ENCODE results near the gene CBLB.

Gene CBLB

DNA sequence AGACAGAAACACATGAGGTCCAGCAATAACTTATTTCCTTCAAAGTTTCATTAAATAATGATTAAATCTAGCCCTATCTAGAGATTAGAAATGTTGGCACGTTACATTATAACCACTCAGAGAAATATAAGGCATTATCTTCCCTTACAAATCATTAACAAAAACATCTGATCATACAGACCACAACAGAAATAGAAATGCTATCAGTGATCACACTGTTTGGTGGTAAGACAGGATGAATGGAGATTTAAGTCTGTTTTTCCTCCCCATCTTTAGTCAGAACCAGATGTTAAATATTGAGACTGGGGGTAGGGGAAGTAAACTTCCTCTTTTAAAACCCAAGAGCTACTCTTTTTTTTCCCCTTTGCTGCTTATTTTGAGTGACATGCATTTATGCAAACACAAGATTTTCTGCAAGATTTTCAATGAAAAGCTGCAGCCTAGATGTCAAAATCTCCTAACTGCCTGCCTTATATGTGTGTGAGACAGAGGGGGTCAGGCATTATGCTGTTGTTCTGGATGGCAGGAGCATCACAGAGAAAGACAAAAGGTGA, 70.4 kb downstream of the CBLB start:
- Histone ChIP-seq H3K27ac (replicated peaks; ENCODE audit: low read length) (no peak overlapping the region), H3K4me3 (ENCODE audit: low read length in 2 of 2) (no peak overlapping the region), H2BK15ac (ENCODE audit: low read length) (no peak overlapping the region), H2AK5ac (ENCODE audit: low read depth, low read length) (no peak overlapping the region), H3K9ac (ENCODE audit: low read depth, low read length, poor library complexity) (no peak overlapping the region), H3K36me3 (replicated peaks in 1 of 2; ENCODE audit: control insufficient read depth in 2 of 2, insufficient read depth in 2 of 2, low read length in 2 of 2) (no peaks in the 10 kb centered on the region), H3K4ac (ENCODE audit: low read length) (no peak overlapping the region), H3K9me3 (replicated peaks in 1 of 2; ENCODE audit: control insufficient read depth in 2 of 2, insufficient read depth in 1 of 2, low read depth in 1 of 2, low read length in 2 of 2) (peaks cover 0 to 5% of the 10 kb centered on the region in 2 donors), H3K27me3 (ENCODE audit: control insufficient read depth in 3 of 3, insufficient read depth in 3 of 3, low read depth in 1 of 3, low read length in 3 of 3) (no peaks in the 10 kb centered on the region), H3K79me1 (ENCODE audit: low read depth, low read length) (no peaks in the 10 kb centered on the region), H4K8ac (ENCODE audit: low read depth, low read length) (no peak overlapping the region), H3K4me1 (ENCODE audit: control insufficient read depth in 2 of 2, insufficient read depth in 1 of 2, low read depth in 1 of 2, low read length in 2 of 2) (peaks cover 0 to 3% of the 10 kb centered on the region in 2 donors), H4K91ac (ENCODE audit: low read depth, low read length, poor library complexity) (no peak overlapping the region), H2BK5ac (ENCODE audit: low read length) (no peak overlapping the region), H2BK120ac (ENCODE audit: low read depth, low read length) (no peak overlapping the region), H3K14ac (ENCODE audit: low read length) (no peak overlapping the region), H2BK12ac (ENCODE audit: low read length) (no peak overlapping the region), H3K4me2 (ENCODE audit: insufficient read depth, low read length, poor library complexity, severe bottlenecking) (no peak overlapping the region), H2AFZ (ENCODE audit: low read length) (no peak overlapping the region), H3K18ac (ENCODE audit: low read length) (no peak overlapping the region), H3K23ac (ENCODE audit: low read depth, low read length, poor library complexity) (no peak overlapping the region)
- WGBS, 2 donors (ENCODE audit: extremely low coverage in 2 of 2, insufficient read length in 2 of 2, insufficient replicate concordance in 1 of 2) = no CpG with 5 or more reads among the region's 1 CpG
- DNase-seq (ENCODE audit: low spot score) = peak; percentile 23

DNA sequence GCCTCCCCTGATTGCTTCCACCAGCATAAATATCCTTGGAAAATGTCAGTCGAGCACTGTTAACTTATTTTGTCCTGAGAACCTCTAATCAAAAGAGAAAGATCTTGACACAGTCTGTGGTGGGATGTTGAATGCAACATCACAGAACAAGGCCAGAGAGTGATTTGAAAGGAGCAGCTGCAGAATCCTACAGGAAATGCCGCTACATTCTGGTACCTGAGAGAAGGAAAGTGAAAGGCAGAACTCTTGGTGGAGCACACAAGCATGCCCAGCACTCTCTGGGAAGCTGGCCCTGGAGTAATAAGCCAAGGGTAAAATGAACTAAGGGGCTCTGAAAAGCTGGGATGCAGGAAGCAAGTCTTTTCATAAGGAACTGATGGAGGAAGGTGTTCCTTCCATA, 75.8 kb downstream of the CBLB start:
- Histone ChIP-seq H3K4me1 (ENCODE audit: control insufficient read depth in 2 of 2, insufficient read depth in 1 of 2, low read depth in 1 of 2, low read length in 2 of 2) (peaks cover 0 to 6% of the 10 kb centered on the region in 2 donors), H3K18ac (ENCODE audit: low read length) (no peak overlapping the region), H3K4me3 (ENCODE audit: low read length in 2 of 2) (no peak overlapping the region), H3K36me3 (replicated peaks in 1 of 2; ENCODE audit: control insufficient read depth in 2 of 2, insufficient read depth in 2 of 2, low read length in 2 of 2) (no peaks in the 10 kb centered on the region), H2BK15ac (ENCODE audit: low read length) (no peak overlapping the region), H3K4ac (ENCODE audit: low read length) (no peak overlapping the region), H3K9ac (ENCODE audit: low read depth, low read length, poor library complexity) (no peak overlapping the region), H2BK5ac (ENCODE audit: low read length) (no peak overlapping the region), H3K23ac (ENCODE audit: low read depth, low read length, poor library complexity) (no peak overlapping the region), H3K79me1 (ENCODE audit: low read depth, low read length) (no peaks in the 10 kb centered on the region), H3K9me3 (replicated peaks in 1 of 2; ENCODE audit: control insufficient read depth in 2 of 2, insufficient read depth in 1 of 2, low read depth in 1 of 2, low read length in 2 of 2) (peaks cover 0 to 5% of the 10 kb centered on the region in 2 donors), H2BK120ac (ENCODE audit: low read depth, low read length) (no peak overlapping the region), H3K27ac (replicated peaks; ENCODE audit: low read length) (no peak overlapping the region), H3K27me3 (ENCODE audit: control insufficient read depth in 3 of 3, insufficient read depth in 3 of 3, low read depth in 1 of 3, low read length in 3 of 3) (no peaks in the 10 kb centered on the region), H2AFZ (ENCODE audit: low read length) (no peak overlapping the region), H2BK12ac (ENCODE audit: low read length) (no peak overlapping the region), H2AK5ac (ENCODE audit: low read depth, low read length) (no peak overlapping the region), H4K91ac (ENCODE audit: low read depth, low read length, poor library complexity) (no peak overlapping the region), H3K4me2 (ENCODE audit: insufficient read depth, low read length, poor library complexity, severe bottlenecking) (no peak overlapping the region), H4K8ac (ENCODE audit: low read depth, low read length) (no peak overlapping the region), H3K14ac (ENCODE audit: low read length) (no peak overlapping the region)
- DNase-seq (ENCODE audit: low spot score) = no peak
- WGBS, 2 donors (ENCODE audit: extremely low coverage in 2 of 2, insufficient read length in 2 of 2, insufficient replicate concordance in 1 of 2) = no CpG with 5 or more reads among the region's 2 CpGs

DNA sequence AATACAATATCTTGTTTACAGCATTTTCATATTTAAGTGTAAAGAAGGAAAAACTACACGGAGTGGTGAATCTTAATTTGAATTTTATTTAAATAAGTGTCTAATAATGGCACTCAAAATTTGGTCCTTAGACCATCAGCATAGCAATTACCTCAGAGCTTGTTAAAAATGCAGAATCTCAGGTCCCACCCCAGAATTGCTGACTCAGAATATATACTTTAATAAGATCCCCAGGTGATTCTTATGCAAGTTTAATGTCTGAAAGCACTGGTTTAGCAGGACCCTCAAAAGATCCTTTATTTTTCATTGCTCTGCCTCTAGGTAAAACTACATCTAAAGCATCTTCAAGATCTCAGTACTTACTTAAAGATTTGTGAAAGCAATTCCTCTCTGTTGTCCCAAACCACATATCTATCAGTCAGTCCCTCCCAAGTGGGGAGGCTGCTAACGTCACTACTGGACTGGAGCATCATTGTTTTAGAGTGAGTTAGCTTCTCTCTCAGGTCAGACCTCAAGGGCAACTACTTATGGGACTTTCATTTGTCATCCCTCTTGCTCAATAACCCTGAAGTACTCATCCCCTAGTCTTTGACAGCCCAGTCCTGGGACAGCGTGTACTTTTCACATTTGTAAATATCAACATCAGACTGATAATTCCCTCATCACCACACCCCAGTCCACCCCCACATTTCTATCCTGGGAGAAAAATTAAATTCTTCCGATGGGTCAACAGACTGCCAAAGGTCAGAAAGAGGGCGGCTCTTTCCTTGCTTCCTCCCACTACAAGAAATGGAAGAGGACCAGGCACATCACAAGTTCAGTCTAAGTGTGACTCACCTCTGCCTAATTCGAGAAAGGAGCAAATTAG, 76.7 kb downstream of the CBLB start:
- H2AFZ ChIP-seq (ENCODE audit: low read length) = no peak overlapping the region
- H3K4me2 ChIP-seq (ENCODE audit: insufficient read depth, low read length, poor library complexity, severe bottlenecking) = no peak overlapping the region
- H3K4me1 ChIP-seq (ENCODE audit: control insufficient read depth in 2 of 2, insufficient read depth in 1 of 2, low read depth in 1 of 2, low read length in 2 of 2) = peaks cover 0 to 5% of the 10 kb centered on the region in 2 donors
- H3K36me3 ChIP-seq (replicated peaks in 1 of 2; ENCODE audit: control insufficient read depth in 2 of 2, insufficient read depth in 2 of 2, low read length in 2 of 2) = no peaks in the 10 kb centered on the region
- H3K27me3 ChIP-seq (ENCODE audit: control insufficient read depth in 3 of 3, insufficient read depth in 3 of 3, low read depth in 1 of 3, low read length in 3 of 3) = no peaks in the 10 kb centered on the region
- H3K14ac ChIP-seq (ENCODE audit: low read length) = no peak overlapping the region
- no peak overlapping the region for H2BK5ac ChIP-seq (ENCODE audit: low read length)
- H3K9me3 ChIP-seq (replicated peaks in 1 of 2; ENCODE audit: control insufficient read depth in 2 of 2, insufficient read depth in 1 of 2, low read depth in 1 of 2, low read length in 2 of 2) = peaks cover 0 to 5% of the 10 kb centered on the region in 2 donors
- no peak overlapping the region for H3K23ac ChIP-seq (ENCODE audit: low read depth, low read length, poor library complexity)
- no peak overlapping the region for H3K18ac ChIP-seq (ENCODE audit: low read length)
- no CpG with 5 or more reads among the region's 6 CpGs for WGBS, 2 donors (ENCODE audit: extremely low coverage in 2 of 2, insufficient read length in 2 of 2, insufficient replicate concordance in 1 of 2)
- no peak overlapping the region for H2BK15ac ChIP-seq (ENCODE audit: low read length)
- H2BK120ac ChIP-seq (ENCODE audit: low read depth, low read length) = no peak overlapping the region
- H3K4me3 ChIP-seq (ENCODE audit: low read length in 2 of 2) = no peak overlapping the region
- no peaks in the 10 kb centered on the region for H3K79me1 ChIP-seq (ENCODE audit: low read depth, low read length)
- H2BK12ac ChIP-seq (ENCODE audit: low read length) = no peak overlapping the region
- no peak overlapping the region for H2AK5ac ChIP-seq (ENCODE audit: low read depth, low read length)
- no peak overlapping the region for H3K27ac ChIP-seq (replicated peaks; ENCODE audit: low read length)
- no peak overlapping the region for H3K4ac ChIP-seq (ENCODE audit: low read length)
- no peak overlapping the region for H4K91ac ChIP-seq (ENCODE audit: low read depth, low read length, poor library complexity)
- H4K8ac ChIP-seq (ENCODE audit: low read depth, low read length) = no peak overlapping the region
- no peak overlapping the region for H3K9ac ChIP-seq (ENCODE audit: low read depth, low read length, poor library complexity)
- DNase-seq (ENCODE audit: low spot score) = no peak

DNA sequence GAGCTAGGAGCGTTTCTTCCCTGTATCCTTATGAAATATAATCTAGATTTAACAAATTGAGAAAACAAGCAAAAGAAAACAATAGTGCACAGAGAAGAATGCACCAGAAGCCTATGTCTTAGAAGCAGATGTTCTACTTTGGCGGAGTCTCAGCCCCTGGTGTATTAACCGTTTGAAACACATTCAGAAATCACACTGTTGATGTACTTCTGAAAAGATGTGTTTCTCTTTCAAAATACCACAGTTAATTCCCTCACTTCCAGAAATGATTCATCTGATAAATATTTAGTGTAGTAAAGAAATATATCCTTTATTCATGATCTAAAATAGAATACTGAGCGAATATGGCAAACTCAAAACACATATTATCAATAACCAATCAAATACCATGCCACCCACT, 77.7 kb downstream of the CBLB start:
- no peak overlapping the region for H2BK5ac ChIP-seq (ENCODE audit: low read length)
- H2AK5ac ChIP-seq (ENCODE audit: low read depth, low read length) = no peak overlapping the region
- H3K23ac ChIP-seq (ENCODE audit: low read depth, low read length, poor library complexity) = no peak overlapping the region
- H3K9ac ChIP-seq (ENCODE audit: low read depth, low read length, poor library complexity) = no peak overlapping the region
- H3K4ac ChIP-seq (ENCODE audit: low read length) = no peak overlapping the region
- H3K4me2 ChIP-seq (ENCODE audit: insufficient read depth, low read length, poor library complexity, severe bottlenecking) = no peak overlapping the region
- no peak overlapping the region for H4K8ac ChIP-seq (ENCODE audit: low read depth, low read length)
- H2BK120ac ChIP-seq (ENCODE audit: low read depth, low read length) = no peak overlapping the region
- no peaks in the 10 kb centered on the region for H3K27me3 ChIP-seq (ENCODE audit: control insufficient read depth in 3 of 3, insufficient read depth in 3 of 3, low read depth in 1 of 3, low read length in 3 of 3)
- H3K18ac ChIP-seq (ENCODE audit: low read length) = no peak overlapping the region
- no peaks in the 10 kb centered on the region for H3K36me3 ChIP-seq (replicated peaks in 1 of 2; ENCODE audit: control insufficient read depth in 2 of 2, insufficient read depth in 2 of 2, low read length in 2 of 2)
- WGBS, 2 donors (ENCODE audit: extremely low coverage in 2 of 2, insufficient read length in 2 of 2, insufficient replicate concordance in 1 of 2) = no CpG with 5 or more reads among the region's 4 CpGs
- H3K14ac ChIP-seq (ENCODE audit: low read length) = no peak overlapping the region
- H2AFZ ChIP-seq (ENCODE audit: low read length) = no peak overlapping the region
- no peak overlapping the region for H3K4me3 ChIP-seq (ENCODE audit: low read length in 2 of 2)
- H2BK15ac ChIP-seq (ENCODE audit: low read length) = no peak overlapping the region
- no peak overlapping the region for H2BK12ac ChIP-seq (ENCODE audit: low read length)
- H3K27ac ChIP-seq (replicated peaks; ENCODE audit: low read length) = no peak overlapping the region
- no peaks in the 10 kb centered on the region for H3K9me3 ChIP-seq (replicated peaks in 1 of 2; ENCODE audit: control insufficient read depth in 2 of 2, insufficient read depth in 1 of 2, low read depth in 1 of 2, low read length in 2 of 2)
- DNase-seq (ENCODE audit: low spot score) = no peak
- H4K91ac ChIP-seq (ENCODE audit: low read depth, low read length, poor library complexity) = no peak overlapping the region
- peaks cover 0 to 5% of the 10 kb centered on the region in 2 donors for H3K4me1 ChIP-seq (ENCODE audit: control insufficient read depth in 2 of 2, insufficient read depth in 1 of 2, low read depth in 1 of 2, low read length in 2 of 2)
- no peaks in the 10 kb centered on the region for H3K79me1 ChIP-seq (ENCODE audit: low read depth, low read length)
